Right lobe of liver (tissue), 6 donors: Measurements from ENCODE around the gene MYO7B. TPM values are rescaled to one million over a fixed set of nuclear protein-coding genes. Genes with fewer than 3 reads are reported as not detected.

ENCODE experiments used
- ATAC-seq, 4 donors: fragments of 200-7000 bp; cut with Tn5 transposase; one replicate each; pipeline ENCODE4 v1.9.1; 2020; ENCODE audit warnings: mild to moderate bottlenecking in 4 of 4, moderate library complexity in 4 of 4
- DNase-seq, 3 donors: peaks; one replicate each; pipeline ENCODE4 v3.0.0-alpha.2; 2020
- H3K27ac ChIP-seq, 3 donors: fragments of 200-600 bp; one replicate each; pipeline ENCODE4 v1.8.0; 2022
- H3K27me3 ChIP-seq, 2 donors: fragments of 200-600 bp; one replicate each; pipeline ENCODE4 v1.8.0; 2022
- H3K36me3 ChIP-seq, 4 donors: fragments of 200-600 bp; sonication (generic) in 1 of 4; one replicate each; pipeline versions ENCODE4 v1.5.1 to v1.8.0; 2017 to 2022; ENCODE audit warnings: control low read depth in 1 of 4
- H3K4me1 ChIP-seq, 4 donors: fragments of 200-600 bp; sonication (generic) in 1 of 4; one replicate each; pipeline versions ENCODE4 v1.5.1 to v1.8.0; 2017 to 2022; ENCODE audit warnings: control low read depth in 1 of 4
- H3K4me3 ChIP-seq, 3 donors: fragments of 200-600 bp; one replicate each; pipeline ENCODE4 v1.8.0; 2022
- H3K9me3 ChIP-seq, 4 donors: fragments of 200-600 bp; sonication (generic) in 1 of 4; one replicate each; pipeline versions ENCODE4 v1.5.1 to v1.8.0; 2017 to 2022; ENCODE audit warnings: control low read depth in 1 of 4
- CTCF ChIP-seq, 4 donors: fragments of 200-600 bp in 3 of 4; fragments of 450-650 bp in 1 of 4; IDR thresholded peaks; one replicate each; pipeline versions ENCODE4 v1.5.1 to v1.8.0; 2016 to 2022; ENCODE audit warnings: antibody characterized with exemption in 4 of 4, mild to moderate bottlenecking in 2 of 4
- POLR2A ChIP-seq: fragments of 450-650 bp; IDR thresholded peaks from one replicate; pipeline ENCODE4 v1.6.1; 2017; ENCODE audit warnings: antibody characterized with exemption, mild to moderate bottlenecking
- WGBS: methylation state at CpG from one replicate; pipeline ENCODE4 v1.1.6; 2018; ENCODE audit warnings: low coverage, low lambda C conversion rate; ENCODE audit not compliant: insufficient coverage; ENCODE audit errors: missing lambda C conversion rate; 5-methylcytosine and 5-hydroxymethylcytosine counted together
- intact Hi-C, 2 donors: fragments of 100-400 bp; cut with DNase I; formaldehyde crosslinking; loops; one replicate each; pipeline versions ENCODE4 v1.11.2 to v1.14.1; 2022
- total RNA-seq, 6 experiments: library from RNA; depleted of rRNA in 2 of 6; stranded (reverse); fragments of >200 nt in 2 of 6; fragmentation: NEBNext Ultra II Directional in 3 of 6; extraction: Animal tissue kit (Norgen Biotek cat#: 25700) in 3 of 6; gene quantifications; one replicate each; pipeline versions ENCODE4 v1.1.0 to v1.2.4, GENCODE V29; 2016 to 2023
- donor health status: DM: no; HTN: yes; CAD: no.
- donor health status: DM: no; HTN: no; CAD: no.
- donor health status: DM: no; HTN: no; CAD: no.
- donor health status: DM: no; HTN: yes; CAD: no.
- donor health status: DM: no; HTN: yes; CAD: no.

Gene MYO7B
- total RNA-seq, 6 experiments from 2014 or later, result 0.21 to 2.7 (median 0.37) TPM; not detected in 1

GRCh38 chr2:127629637-127630036 is 94.2 kb downstream of the MYO7B start:
- no CpG with 5 or more reads among the region's 9 CpGs for WGBS
- no peaks in the 10 kb centered on the region for H3K4me1 ChIP-seq
- no peak overlapping the region for H3K4me3 ChIP-seq
- H3K27me3 ChIP-seq, result no peaks in the 10 kb centered on the region
- intact Hi-C loops, result no loop called here
- no peaks in the 10 kb centered on the region for H3K36me3 ChIP-seq
- H3K9me3 ChIP-seq, result no peaks in the 10 kb centered on the region
- ATAC-seq, result no peak
- DNase-seq, result no peak
- no peak for TF ChIP-seq CTCF (IDR thresholded peaks at IDR 0.05)
- TF ChIP-seq POLR2A, result no peak
- H3K27ac ChIP-seq, result no peak overlapping the region

GRCh38 chr2:127630096-127630863 is 94.8 kb downstream of the MYO7B start:
- DNase-seq (no peak), ATAC-seq (no peak)
- Histone ChIP-seq H3K4me1 (no peaks in the 10 kb centered on the region), H3K4me3 (no peak overlapping the region), H3K9me3 (no peaks in the 10 kb centered on the region), H3K27ac (no peak overlapping the region), H3K36me3 (no peaks in the 10 kb centered on the region), H3K27me3 (no peaks in the 10 kb centered on the region)
- 53% methylated on average over 2 of the region's 10 CpGs for WGBS
- intact Hi-C loops, result no loop called here
- TF ChIP-seq POLR2A (no peak), CTCF (IDR thresholded peaks at IDR 0.05) (no peak)

GRCh38 chr2:127630864-127631540 is 95.5 kb downstream of the MYO7B start:
- Histone ChIP-seq H3K4me1 (no peaks in the 10 kb centered on the region), H3K27me3 (no peaks in the 10 kb centered on the region), H3K27ac (no peak overlapping the region), H3K36me3 (no peaks in the 10 kb centered on the region), H3K9me3 (no peaks in the 10 kb centered on the region), H3K4me3 (no peak overlapping the region)
- 72% methylated on average over 2 of the region's 25 CpGs for WGBS
- no peak for TF ChIP-seq CTCF (IDR thresholded peaks at IDR 0.05)
- TF ChIP-seq POLR2A, result no peak
- ATAC-seq (no peak), DNase-seq (no peak)
- intact Hi-C loops, result no loop called here

GRCh38 chr2:127631541-127631996 is 96.1 kb downstream of the MYO7B start:
- H3K36me3 ChIP-seq, result no peaks in the 10 kb centered on the region
- no peak overlapping the region for H3K27ac ChIP-seq
- WGBS, result no CpG with 5 or more reads among the region's 16 CpGs
- no peaks in the 10 kb centered on the region for H3K4me1 ChIP-seq
- intact Hi-C loops, result no loop called here
- H3K9me3 ChIP-seq, result no peaks in the 10 kb centered on the region
- no peak for ATAC-seq
- no peaks in the 10 kb centered on the region for H3K27me3 ChIP-seq
- H3K4me3 ChIP-seq, result no peak overlapping the region
- no peak for DNase-seq
- no peak for TF ChIP-seq POLR2A
- no peak for TF ChIP-seq CTCF (IDR thresholded peaks at IDR 0.05)
